ENCODE measurements around the gene GSE1. TPM values are rescaled to one million over a fixed set of nuclear protein-coding genes. Genes with fewer than 3 reads are reported as not detected.
A peak's percentile ranks its signal among the peaks of the same experiment; 100 is the strongest.

The GSE1 gene
- total and polyA plus RNA-seq, 2 of the 13 experiments (the other 11 are each of a cell fraction or from before 2014, with no cell fraction given) = 16.1 to 31.2 TPM

GRCh38 chr16:85646358-85646907, 33.3 kb downstream of the GSE1 start (continued):
- TF ChIP-seq ZNF687 (CRISPR knock-in tag; IDR thresholded peaks at IDR 0.05) = peak; percentile 60
- peak; percentile 61; the same call in 1 of the 2 replicates for TF ChIP-seq MXD1 (CRISPR knock-in tag; IDR thresholded peaks at IDR 0.05)
- peak; percentile 30; the same call in 1 of the 2 replicates for TF ChIP-seq ZFX (CRISPR knock-in tag; IDR thresholded peaks at IDR 0.05; ENCODE audit: low read depth)
- TF ChIP-seq HMGXB3 (CRISPR knock-in tag; IDR thresholded peaks at IDR 0.05; ENCODE audit: borderline replicate concordance) = no peak
